HCT116 (cell line): ENCODE results near the gene STAT2. TPM values are rescaled to one million over a fixed set of nuclear protein-coding genes. Genes with fewer than 3 reads are reported as not detected.

Experiments
- ATAC-seq: fragments of 200-7000 bp; cut with Tn5 transposase; 2 replicates; pipeline ENCODE4 v1.9.1; 2020; ENCODE audit warnings: mild to moderate bottlenecking, moderate library complexity
- BruUV-seq: library from RNA; stranded (reverse); fragments of 400-500 nt; replicated peaks from 2 replicates; lab custom pipeline; 2021; lab: Mats Ljungman, UMichigan
- CTCF ChIA-PET: fragments of 300-600 bp; sonication (Branson Sonifier 250); formaldehyde crosslinking; loops from one replicate; lab custom pipeline; 2021; ENCODE audit warnings: antibody characterized with exemption; lab: Charles Lee
- POLR2A ChIA-PET: fragments of 300-600, 350-600 bp; sonication (Branson Sonifier 250); formaldehyde crosslinking; loops from one replicate; lab custom pipeline; 2021; ENCODE audit warnings: antibody characterized with exemption; lab: Charles Lee
- RAD21 ChIA-PET, 2 experiments: fragments of 300-600 bp; sonication (Branson Sonifier 250); formaldehyde crosslinking; loops; one replicate each; lab custom pipeline; 2023; ENCODE audit warnings: low total read pairs in 2 of 2; ENCODE audit not compliant: uncharacterized antibody in 2 of 2, unreplicated experiment in 2 of 2, low non-redundant PET in 1 of 2; lab: Charles Lee
- DNase-seq: peaks from one replicate; pipeline ENCODE4 v3.0.0-alpha.2; 2010; ENCODE audit warnings: low read depth, low spot score
- H2AFZ ChIP-seq: fragments of 200-600 bp; shearing (Covaris generic), sonication (generic); 2 replicates; pipeline ENCODE4 v1.6.1; 2017; ENCODE audit warnings: low read depth, mixed run types, mixed read lengths, antibody characterized with exemption, low read length; ENCODE audit not compliant: poor library complexity, severe bottlenecking
- H3K27ac ChIP-seq: 2 replicates; pipeline ENCODE4 v1.5.1; 2012; ENCODE audit warnings: low read depth, low read length
- H3K27me3 ChIP-seq: fragments of 200-600 bp; sonication (generic); 2 replicates; pipeline ENCODE4 v1.6.1; 2016; ENCODE audit warnings: mixed run types, low read length, mixed read lengths; ENCODE audit not compliant: insufficient read depth
- H3K36me3 ChIP-seq, 2 experiments: fragments of 200-500 bp in 1 of 2; fragments of 200-600 bp in 1 of 2; sonication (Bioruptor generic) in 1 of 2; sonication (generic) in 1 of 2; 2 replicates each; pipeline versions ENCODE4 v1.5.1 to v1.6.1; 2014 to 2016; ENCODE audit warnings: low read length in 2 of 2, inconsistent platforms in 1 of 2, mixed read lengths in 1 of 2, mixed run types in 1 of 2; ENCODE audit not compliant: insufficient read depth in 2 of 2, control insufficient read depth in 1 of 2
- H3K4me1 ChIP-seq, 2 experiments: fragments of 200-600 bp in 1 of 2; sonication (generic) in 1 of 2; 2 replicates each; pipeline versions ENCODE4 v1.5.1 to v1.6.1; 2012 to 2017; ENCODE audit warnings: low read length in 2 of 2, inconsistent platforms in 1 of 2, mild to moderate bottlenecking in 1 of 2, mixed read lengths in 1 of 2, mixed run types in 1 of 2, moderate library complexity in 1 of 2; ENCODE audit not compliant: insufficient read depth in 2 of 2, control insufficient read depth in 1 of 2
- H3K4me2 ChIP-seq: fragments of 200-600 bp; sonication (generic); 2 replicates; pipeline ENCODE4 v1.6.1; 2017; ENCODE audit warnings: mixed run types, low read length, mixed read lengths
- H3K4me3 ChIP-seq, 2 experiments: fragments of 200-600 bp in 1 of 2; sonication (generic) in 1 of 2; replicated peaks in 1 of 2; 2 replicates each; pipeline ENCODE4 v1.5.1; 2011 to 2016; ENCODE audit warnings: low read length in 2 of 2, control low read depth in 1 of 2, low read depth in 1 of 2, mild to moderate bottlenecking in 1 of 2, mixed read lengths in 1 of 2, mixed run types in 1 of 2
- H3K79me2 ChIP-seq: fragments of 200-600 bp; sonication (generic); 2 replicates; pipeline ENCODE4 v1.6.1; 2017; ENCODE audit warnings: mild to moderate bottlenecking, mixed run types, low read length, moderate library complexity, mixed read lengths; ENCODE audit not compliant: insufficient read depth
- H3K9ac ChIP-seq: fragments of 200-600 bp; sonication (generic); 2 replicates; pipeline ENCODE4 v1.6.1; 2016; ENCODE audit warnings: low read length, mixed read lengths
- H3K9me2 ChIP-seq: fragments of 200-600 bp; sonication (generic), shearing (Covaris generic); 2 replicates; pipeline ENCODE4 v1.6.1; 2017; ENCODE audit warnings: mixed run types, mild to moderate bottlenecking, moderate library complexity; ENCODE audit not compliant: insufficient read depth
- H3K9me3 ChIP-seq, 2 experiments: fragments of 200-500 bp in 1 of 2; fragments of 200-600 bp in 1 of 2; sonication (Bioruptor generic) in 1 of 2; sonication (generic) in 1 of 2; 2 replicates each; pipeline ENCODE4 v1.6.1; 2014 to 2017; ENCODE audit warnings: low read length in 2 of 2, mixed read lengths in 2 of 2, inconsistent platforms in 1 of 2, low read depth in 1 of 2, mild to moderate bottlenecking in 1 of 2, mixed run types in 1 of 2, moderate library complexity in 1 of 2; ENCODE audit not compliant: control insufficient read depth in 1 of 2, insufficient read depth in 1 of 2
- H4K20me1 ChIP-seq: fragments of 200-600 bp; sonication (generic), shearing (Covaris generic); 2 replicates; pipeline ENCODE4 v1.6.1; 2017; ENCODE audit warnings: mixed run types, mild to moderate bottlenecking, moderate library complexity; ENCODE audit not compliant: insufficient read depth
- CEBPB ChIP-seq: IDR thresholded peaks from 2 replicates; pipeline ENCODE4 v1.6.1; 2012; ENCODE audit warnings: low read depth
- EZH2 ChIP-seq: fragments of 200-600 bp; sonication (generic); IDR thresholded peaks from 2 replicates; pipeline ENCODE4 v1.6.1; 2017; ENCODE audit warnings: antibody characterized with exemption, mixed run types
- POLR2A ChIP-seq: IDR thresholded peaks from 2 replicates; pipeline ENCODE4 v1.7.0; 2011; ENCODE audit warnings: borderline replicate concordance; ENCODE audit not compliant: insufficient read depth, insufficient read length; ENCODE audit errors: extremely low read depth
- REST ChIP-seq: IDR thresholded peaks from 2 replicates; pipeline ENCODE4 v1.6.1; 2012; ENCODE audit warnings: low read depth
- intact Hi-C: fragments of 100-400 bp; cut with micrococcal nuclease; formaldehyde crosslinking; loops from 2 replicates; pipeline ENCODE4 v1.10.0; 2022
- total RNA-seq: library from RNA; stranded (reverse); gene quantifications from one replicate; pipeline ENCODE4 v1.2.1, GENCODE V29; 2021; ENCODE audit not compliant: unreplicated experiment

The STAT2 gene
- total RNA-seq, 1 experiment from 2014 or later, result 53.1 TPM

- intact Hi-C loops, result no loop called here
- H3K79me2 ChIP-seq, result peaks cover 88% of the 10 kb centered on the region
- ChIA-PET CTCF (no interaction called here), RAD21 (no interaction called here)
- H3K36me3 ChIP-seq, result peaks cover 3 to 25% of the 10 kb centered on the region in 2 experiments; a peak in 2 of 4 replicates
- H3K4me3 ChIP-seq, result no peak overlapping the region
- BruUV-seq, result no TSS peak
- no peak for ATAC-seq
- H3K4me1 ChIP-seq, result peaks cover 30 to 55% of the 10 kb centered on the region in 2 experiments
- TF ChIP-seq CEBPB (no peak), REST (no peak), EZH2 (no peak), POLR2A (no peak)
- TF ChIP-seq, all 23 proteins: peak for 0
- 0 out of 2 replicates have a peak, but pooled peaks cover 3% of the 10 kb centered on the region for H4K20me1 ChIP-seq
- H3K9me3 ChIP-seq, result no peaks in the 10 kb centered on the region
- no peaks in the 10 kb centered on the region for H3K27me3 ChIP-seq
- no peaks in the 10 kb centered on the region for H3K9me2 ChIP-seq
- POLR2A ChIA-PET, result no interaction called here
- no peak overlapping the region for H3K4me2 ChIP-seq
- no peak overlapping the region for H3K27ac ChIP-seq
- H3K9ac ChIP-seq, result no peak overlapping the region
- no peak overlapping the region for H2AFZ ChIP-seq
- no peak for DNase-seq
Measured at GRCh38 chr12:56293795-56294194, 66.1 kb downstream of the STAT2 start.

Other genes starting within 250 kb of the STAT2 start
- gene RPL41, start 243.5 kb downstream of the STAT2 start, total RNA-seq, result 4,327 TPM
- 8.7 TPM for gene ZC3H10, start 241.8 kb downstream of the STAT2 start, total RNA-seq
- 80.9 TPM for gene ESYT1, start 231.8 kb downstream of the STAT2 start, total RNA-seq
- gene MYL6B, start 207.5 kb downstream of the STAT2 start, total RNA-seq, result 94.3 TPM
- 554 TPM for gene MYL6, start 201.7 kb downstream of the STAT2 start, total RNA-seq
- 99.7 TPM for gene SMARCC2, start 170.6 kb downstream of the STAT2 start, total RNA-seq
- gene RNF41, start 138.2 kb downstream of the STAT2 start, total RNA-seq, result 40.6 TPM
- gene NABP2, start 135.8 kb downstream of the STAT2 start, total RNA-seq, result 52.9 TPM
- gene SLC39A5, start 130.1 kb downstream of the STAT2 start, total RNA-seq, result 0.66 TPM
- gene ANKRD52, start 101.7 kb downstream of the STAT2 start, total RNA-seq, result 56.6 TPM
- 11.7 TPM for gene COQ10A, start 93.2 kb downstream of the STAT2 start, total RNA-seq
- gene CS, start 59.8 kb downstream of the STAT2 start, total RNA-seq, result 270 TPM
- gene CNPY2, start 44.1 kb downstream of the STAT2 start, total RNA-seq, result 109 TPM
- 75.0 TPM for gene PAN2, start 26.1 kb downstream of the STAT2 start, total RNA-seq
- gene IL23A, start 21.2 kb downstream of the STAT2 start, total RNA-seq, result 0.59 TPM
- 0.17 TPM for gene APOF, start 2.8 kb upstream of the STAT2 start, total RNA-seq
- 47.0 TPM for gene TIMELESS, start 89.3 kb upstream of the STAT2 start, total RNA-seq
- 0.79 TPM for gene MIP, start 94.5 kb upstream of the STAT2 start, total RNA-seq
- 2.5 TPM for gene SPRYD4, start 108.5 kb upstream of the STAT2 start, total RNA-seq
- gene GLS2, start 128.1 kb upstream of the STAT2 start, total RNA-seq, result not detected
- gene RBMS2, start 161.7 kb upstream of the STAT2 start, total RNA-seq, result 40.8 TPM